BE2C (cell line): ENCODE results near the gene AGPAT3. TPM values are rescaled to one million over a fixed set of nuclear protein-coding genes. Genes with fewer than 3 reads are reported as not detected.
A peak's percentile ranks its signal among the peaks of the same experiment; 100 is the strongest.

Experiments used
- DNase-seq: peaks from one replicate; pipeline ENCODE4 v3.0.0-alpha.2; 2020
- H3K27me3 ChIP-seq: fragments of 250-450 bp; sonication (Bioruptor Pico); 2 replicates; pipeline ENCODE4 v1.5.1; 2020; ENCODE audit warnings: mild to moderate bottlenecking
- H3K36me3 ChIP-seq: fragments of 250-450 bp; sonication (Bioruptor Pico); 2 replicates; pipeline ENCODE4 v1.5.1; 2020; ENCODE audit warnings: mild to moderate bottlenecking
- H3K4me1 ChIP-seq: fragments of 250-450 bp; sonication (Bioruptor Pico); 2 replicates; pipeline ENCODE4 v1.5.1; 2020
- H3K4me3 ChIP-seq: 2 replicates; pipeline ENCODE4 v1.5.1; 2011; ENCODE audit warnings: low read depth, low read length
- H3K9me3 ChIP-seq: fragments of 250-450 bp; sonication (Bioruptor Pico); 2 replicates; pipeline ENCODE4 v1.5.1; 2020
- polyA plus RNA-seq: library from polyadenylated mRNA; unstranded; fragments of >200 nt; gene quantifications from one replicate; pipeline ENCODE4 v1.2.1, GENCODE V29; 2012; ENCODE audit warnings: low read depth, missing spikeins; ENCODE audit not compliant: insufficient read length, insufficient read depth
- TF ChIP-seq, protein P1 (sequence below): IDR thresholded peaks from 2 replicates; pipeline ENCODE4 v1.5.1; 2012; ENCODE audit warnings: mild to moderate bottlenecking, low read depth, low read length

Gene AGPAT3, protein sequence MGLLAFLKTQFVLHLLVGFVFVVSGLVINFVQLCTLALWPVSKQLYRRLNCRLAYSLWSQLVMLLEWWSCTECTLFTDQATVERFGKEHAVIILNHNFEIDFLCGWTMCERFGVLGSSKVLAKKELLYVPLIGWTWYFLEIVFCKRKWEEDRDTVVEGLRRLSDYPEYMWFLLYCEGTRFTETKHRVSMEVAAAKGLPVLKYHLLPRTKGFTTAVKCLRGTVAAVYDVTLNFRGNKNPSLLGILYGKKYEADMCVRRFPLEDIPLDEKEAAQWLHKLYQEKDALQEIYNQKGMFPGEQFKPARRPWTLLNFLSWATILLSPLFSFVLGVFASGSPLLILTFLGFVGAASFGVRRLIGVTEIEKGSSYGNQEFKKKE
- 20.6 TPM for polyA plus RNA-seq

DNA sequence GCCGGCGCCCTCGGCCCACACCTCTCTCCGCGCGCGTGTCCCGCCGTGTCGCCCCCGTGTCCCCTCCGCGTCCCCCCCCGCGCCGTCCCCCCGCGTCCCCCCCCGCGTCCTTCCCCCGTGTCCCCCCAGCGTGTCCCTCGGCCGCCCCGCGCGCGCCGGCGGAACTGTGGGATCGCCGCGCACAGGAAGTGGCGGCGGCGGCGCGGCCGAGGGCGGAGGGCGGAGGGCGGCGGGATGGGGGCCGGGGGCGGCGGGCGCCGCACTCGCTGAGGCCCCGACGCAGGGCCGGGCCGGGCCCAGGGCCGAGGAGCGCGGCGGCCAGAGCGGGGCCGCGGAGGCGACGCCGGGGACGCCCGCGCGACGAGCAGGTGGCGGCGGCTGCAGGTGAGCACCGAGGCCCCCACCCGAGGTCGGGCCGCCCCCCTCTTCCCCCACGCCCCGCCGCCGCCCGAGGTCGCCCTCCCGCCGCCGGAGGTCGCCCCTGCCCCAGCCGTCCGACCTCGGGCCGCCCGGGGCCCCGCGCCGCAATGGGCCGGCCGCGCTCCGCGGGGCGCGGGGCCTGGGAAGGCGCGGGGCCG is at the start of gene AGPAT3:
Gene AGPAT3 (plus strand): TSS at position 262 of the 578 bp plus-strand sequence. CDS start 94,459 bp downstream, outside the sequence.
- H3K4me3 ChIP-seq: peak within 1 kb of the TSS; percentile 61
- H3K9me3 ChIP-seq: no peaks in the 10 kb centered on the region
- no peaks in the 10 kb centered on the region for H3K4me1 ChIP-seq
- TF ChIP-seq, protein P1, sequence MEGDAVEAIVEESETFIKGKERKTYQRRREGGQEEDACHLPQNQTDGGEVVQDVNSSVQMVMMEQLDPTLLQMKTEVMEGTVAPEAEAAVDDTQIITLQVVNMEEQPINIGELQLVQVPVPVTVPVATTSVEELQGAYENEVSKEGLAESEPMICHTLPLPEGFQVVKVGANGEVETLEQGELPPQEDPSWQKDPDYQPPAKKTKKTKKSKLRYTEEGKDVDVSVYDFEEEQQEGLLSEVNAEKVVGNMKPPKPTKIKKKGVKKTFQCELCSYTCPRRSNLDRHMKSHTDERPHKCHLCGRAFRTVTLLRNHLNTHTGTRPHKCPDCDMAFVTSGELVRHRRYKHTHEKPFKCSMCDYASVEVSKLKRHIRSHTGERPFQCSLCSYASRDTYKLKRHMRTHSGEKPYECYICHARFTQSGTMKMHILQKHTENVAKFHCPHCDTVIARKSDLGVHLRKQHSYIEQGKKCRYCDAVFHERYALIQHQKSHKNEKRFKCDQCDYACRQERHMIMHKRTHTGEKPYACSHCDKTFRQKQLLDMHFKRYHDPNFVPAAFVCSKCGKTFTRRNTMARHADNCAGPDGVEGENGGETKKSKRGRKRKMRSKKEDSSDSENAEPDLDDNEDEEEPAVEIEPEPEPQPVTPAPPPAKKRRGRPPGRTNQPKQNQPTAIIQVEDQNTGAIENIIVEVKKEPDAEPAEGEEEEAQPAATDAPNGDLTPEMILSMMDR: no peak
- peaks cover 6% of the 10 kb centered on the region for H3K36me3 ChIP-seq
- DNase-seq: peak; percentile 41
- H3K27me3 ChIP-seq: no peaks in the 10 kb centered on the region; the same call in 1 of the 2 replicates

DNA sequence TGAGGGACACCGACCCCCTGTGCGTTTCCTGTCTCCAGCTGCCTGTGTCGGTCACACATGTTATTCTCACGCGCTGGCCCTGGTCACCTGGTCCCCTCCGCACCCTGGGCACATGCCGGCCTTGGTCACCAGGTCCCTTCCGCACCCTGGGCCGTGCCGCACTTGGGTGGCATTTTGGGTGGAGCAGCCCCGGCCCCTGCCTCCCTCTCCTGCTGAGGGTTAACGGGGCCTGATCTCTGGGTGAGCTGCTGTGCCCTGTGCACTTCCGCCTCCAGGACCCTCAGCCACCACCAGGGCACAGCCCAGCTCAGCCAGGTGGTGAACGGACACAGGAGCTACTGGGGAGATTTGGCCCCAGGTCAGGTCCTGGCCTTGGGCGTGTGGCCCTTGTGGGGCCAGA is 49.0 kb upstream of the AGPAT3 start:
- no peaks in the 10 kb centered on the region for H3K36me3 ChIP-seq
- no peaks in the 10 kb centered on the region; the same call in 1 of the 2 replicates for H3K9me3 ChIP-seq
- H3K4me1 ChIP-seq: peaks cover 6% of the 10 kb centered on the region

DNA sequence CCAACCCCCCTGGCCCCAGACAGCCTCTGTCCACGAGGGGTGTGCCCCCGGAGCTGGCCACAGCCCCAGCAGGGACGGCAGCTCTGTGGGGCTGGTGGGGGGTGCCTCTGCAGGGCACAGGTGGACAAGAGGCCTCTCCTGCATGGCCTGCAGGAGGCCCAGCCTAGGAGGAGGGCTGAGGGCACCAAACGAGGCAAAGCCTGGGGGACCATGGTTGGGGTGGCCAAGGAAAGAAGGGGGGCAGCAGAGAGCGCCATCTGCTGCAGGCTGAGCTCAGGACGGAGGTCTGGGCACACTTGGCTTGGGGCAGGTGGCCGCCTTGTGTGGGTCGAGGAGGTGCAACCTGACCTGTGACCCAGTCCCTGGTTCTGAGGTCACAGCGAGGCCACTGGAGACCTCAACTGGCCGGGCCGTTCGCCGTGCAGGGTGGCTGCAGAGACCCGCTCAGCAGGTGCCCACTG is 48.4 kb upstream of the AGPAT3 start:
- Histone ChIP-seq H3K4me3 (no peak overlapping the region), H3K4me1 (peaks cover 6% of the 10 kb centered on the region), H3K36me3 (no peaks in the 10 kb centered on the region), H3K27me3 (no peaks in the 10 kb centered on the region), H3K9me3 (no peaks in the 10 kb centered on the region; the same call in 1 of the 2 replicates)
- no peak for DNase-seq
- TF ChIP-seq, protein P1: 0 out of 2 replicates have a peak, but pooled peaks have one; percentile 8

More for the DNA sequence above, 49.0 kb upstream of the AGPAT3 start:
- Histone ChIP-seq H3K27me3 (no peaks in the 10 kb centered on the region), H3K4me3 (no peak overlapping the region)
- DNase-seq: no peak
- TF ChIP-seq, protein P1: no peak

DNA sequence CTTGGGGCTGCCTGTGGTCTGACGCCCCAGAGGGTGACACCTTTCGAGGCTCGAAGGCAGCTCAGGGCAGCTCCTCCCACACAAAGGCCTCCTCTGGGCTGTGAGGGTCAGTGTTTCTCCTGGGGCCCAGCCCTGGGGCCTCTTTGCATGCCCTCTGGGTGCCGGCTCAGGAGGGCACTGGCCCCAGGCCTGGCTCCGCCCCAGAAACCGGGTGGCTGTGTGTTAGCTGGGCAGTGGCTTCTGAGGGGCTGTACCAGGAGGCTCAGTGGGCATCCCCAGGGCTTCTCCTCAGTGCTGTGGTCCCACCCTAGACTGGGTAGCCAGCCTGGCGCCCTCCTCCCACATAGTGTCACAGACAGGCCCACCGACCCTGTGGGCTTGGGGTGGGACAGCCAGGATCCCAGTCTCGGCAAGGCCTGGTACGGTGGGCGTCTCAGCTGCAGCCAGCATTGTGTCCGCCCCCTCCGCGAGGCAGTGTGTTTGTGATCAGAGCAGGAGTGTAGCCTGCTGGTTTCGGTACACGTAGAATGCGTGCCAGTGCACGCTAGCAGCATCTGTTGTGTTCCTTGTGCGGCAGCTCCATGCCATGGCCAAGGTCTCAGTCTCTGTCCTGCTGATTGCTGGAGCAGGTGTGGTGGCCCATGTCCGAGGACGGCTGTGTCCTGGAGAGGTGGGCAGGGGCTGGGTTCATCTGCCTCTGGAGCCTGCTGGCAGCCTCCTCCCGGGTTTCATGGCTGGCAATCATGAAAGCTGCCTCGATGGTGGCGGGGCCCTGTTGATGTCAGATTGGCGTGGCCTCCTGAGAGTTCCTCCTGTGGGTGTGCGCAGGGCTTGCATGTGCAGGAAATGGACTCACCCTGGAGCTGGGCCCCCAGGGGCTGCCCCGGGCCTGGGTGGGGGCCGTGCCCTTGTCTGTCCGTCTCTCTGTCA is 47.6 kb upstream of the AGPAT3 start:
- no peaks in the 10 kb centered on the region for H3K27me3 ChIP-seq
- TF ChIP-seq, protein P1: no peak
- DNase-seq: no peak
- H3K4me1 ChIP-seq: no peaks in the 10 kb centered on the region
- H3K36me3 ChIP-seq: no peaks in the 10 kb centered on the region
- no peak overlapping the region for H3K4me3 ChIP-seq
- no peaks in the 10 kb centered on the region; the same call in 1 of the 2 replicates for H3K9me3 ChIP-seq

DNA sequence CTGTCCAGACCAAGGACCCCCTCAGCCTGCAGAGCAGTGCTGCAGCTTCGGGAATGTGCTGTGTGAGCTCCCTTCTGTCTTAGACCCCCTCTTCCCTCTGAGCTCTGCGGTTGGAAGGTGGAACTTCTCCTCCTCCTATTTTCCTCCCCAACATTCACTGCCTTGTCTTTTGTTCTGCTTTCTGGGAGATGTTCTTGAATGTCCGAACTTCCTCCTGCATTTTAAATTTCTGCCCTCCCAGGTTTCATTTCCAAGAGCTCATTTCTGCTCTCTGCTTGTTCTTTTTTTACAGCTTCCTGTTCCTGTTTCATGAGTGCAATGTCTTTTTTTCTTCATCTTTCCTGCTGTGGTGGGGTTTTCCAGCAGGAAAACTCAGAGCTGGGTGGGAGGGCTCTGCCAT is 46.3 kb upstream of the AGPAT3 start:
- no peaks in the 10 kb centered on the region for H3K27me3 ChIP-seq
- TF ChIP-seq, protein P1: no peak
- no peaks in the 10 kb centered on the region for H3K4me1 ChIP-seq
- H3K4me3 ChIP-seq: no peak overlapping the region
- no peak for DNase-seq
- no peaks in the 10 kb centered on the region; the same call in 1 of the 2 replicates for H3K9me3 ChIP-seq
- no peaks in the 10 kb centered on the region for H3K36me3 ChIP-seq
